ENCODE measurements around the gene TBC1D8. TPM values are rescaled to one million over a fixed set of nuclear protein-coding genes. Genes with fewer than 3 reads are reported as not detected.

The TBC1D8 gene
- total and polyA plus RNA-seq, 7 donors = 8.7 to 163 (median 50.4) TPM

DNA sequence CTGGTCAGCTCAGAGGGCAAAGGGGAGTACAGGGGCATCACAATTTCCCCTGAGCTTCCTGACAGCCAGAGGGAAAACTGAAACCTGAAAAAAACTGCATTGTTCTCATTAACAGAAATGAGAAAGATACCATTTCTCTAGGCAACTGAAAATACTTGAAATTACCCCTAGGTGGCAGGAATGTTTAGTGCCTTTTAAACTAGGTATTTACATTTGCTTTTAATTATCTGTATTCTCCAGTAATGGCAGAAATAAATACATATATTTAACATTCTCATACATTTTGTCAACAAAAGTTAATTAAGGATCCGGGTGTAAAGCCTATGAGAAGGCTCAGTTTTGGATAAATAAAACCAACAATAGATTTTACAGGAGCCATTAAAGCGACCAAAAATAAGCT, 114.6 kb downstream of the TBC1D8 start:
- TF ChIP-seq, protein P1, sequence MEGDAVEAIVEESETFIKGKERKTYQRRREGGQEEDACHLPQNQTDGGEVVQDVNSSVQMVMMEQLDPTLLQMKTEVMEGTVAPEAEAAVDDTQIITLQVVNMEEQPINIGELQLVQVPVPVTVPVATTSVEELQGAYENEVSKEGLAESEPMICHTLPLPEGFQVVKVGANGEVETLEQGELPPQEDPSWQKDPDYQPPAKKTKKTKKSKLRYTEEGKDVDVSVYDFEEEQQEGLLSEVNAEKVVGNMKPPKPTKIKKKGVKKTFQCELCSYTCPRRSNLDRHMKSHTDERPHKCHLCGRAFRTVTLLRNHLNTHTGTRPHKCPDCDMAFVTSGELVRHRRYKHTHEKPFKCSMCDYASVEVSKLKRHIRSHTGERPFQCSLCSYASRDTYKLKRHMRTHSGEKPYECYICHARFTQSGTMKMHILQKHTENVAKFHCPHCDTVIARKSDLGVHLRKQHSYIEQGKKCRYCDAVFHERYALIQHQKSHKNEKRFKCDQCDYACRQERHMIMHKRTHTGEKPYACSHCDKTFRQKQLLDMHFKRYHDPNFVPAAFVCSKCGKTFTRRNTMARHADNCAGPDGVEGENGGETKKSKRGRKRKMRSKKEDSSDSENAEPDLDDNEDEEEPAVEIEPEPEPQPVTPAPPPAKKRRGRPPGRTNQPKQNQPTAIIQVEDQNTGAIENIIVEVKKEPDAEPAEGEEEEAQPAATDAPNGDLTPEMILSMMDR (IDR thresholded peaks at IDR 0.05) = peak; percentile 48
- H3K4me1 ChIP-seq = no peaks in the 10 kb centered on the region
- H3K27me3 ChIP-seq (ENCODE audit: insufficient read depth in 3 of 3, low read length in 2 of 3) = no peaks in the 10 kb centered on the region
- WGBS, 3 donors = 73 to 85% (median 76%) methylated on average over 2 of the region's 2 CpGs
- DNase-seq (no peak), ATAC-seq (no peak)
- intact Hi-C loops (cut with DNase I) = loop anchor here in 1 of 2 donors (5.0 kb wide), 1 partner anchor 171 kb away; no protein-coding TSS in a partner anchor
- peaks cover 4 to 93% of the 10 kb centered on the region in 2 donors for H3K36me3 ChIP-seq (ENCODE audit: insufficient read depth in 1 of 2, low read depth in 1 of 2)
- H3K27ac ChIP-seq = no peak overlapping the region
- H3K4me3 ChIP-seq = no peak overlapping the region
- no peaks in the 10 kb centered on the region for H3K9me3 ChIP-seq

- DNase-seq (no peak), ATAC-seq (no peak)
- TF ChIP-seq, protein P1 (IDR thresholded peaks at IDR 0.05) = no peak
- H3K27me3 ChIP-seq (ENCODE audit: insufficient read depth in 3 of 3, low read length in 2 of 3) = no peaks in the 10 kb centered on the region
- peak overlapping the region; percentile 2 for H3K27ac ChIP-seq
- intact Hi-C loops (cut with DNase I) = no loop called here
- H3K9me3 ChIP-seq = no peaks in the 10 kb centered on the region
- no peaks in the 10 kb centered on the region for H3K4me1 ChIP-seq
- peaks cover 0 to 98% of the 10 kb centered on the region in 2 donors for H3K36me3 ChIP-seq (ENCODE audit: insufficient read depth in 1 of 2, low read depth in 1 of 2)
- no peak overlapping the region for H3K4me3 ChIP-seq
- whole genome bisulfite sequencing, 3 donors = 87 to 91% (median 89%) methylated on average over 15 of the region's 15 CpGs
These were observed 119.0 kb downstream of the TBC1D8 start for GRCh38 chr2:101032084-101032776.

GRCh38 chr2:101030866-101031554, 120.2 kb downstream of the TBC1D8 start:
- DNase-seq = no peak

GRCh38 chr2:101027852-101028251, 123.3 kb downstream of the TBC1D8 start:
- Histone ChIP-seq H3K27ac (no peak overlapping the region), H3K27me3 (ENCODE audit: insufficient read depth in 3 of 3, low read length in 2 of 3) (no peaks in the 10 kb centered on the region), H3K4me1 (no peaks in the 10 kb centered on the region), H3K9me3 (no peaks in the 10 kb centered on the region), H3K4me3 (no peak overlapping the region), H3K36me3 (ENCODE audit: insufficient read depth in 1 of 2, low read depth in 1 of 2) (peaks cover 0 to 91% of the 10 kb centered on the region in 2 donors)
- ATAC-seq (no peak), DNase-seq (no peak)
- intact Hi-C loops (cut with DNase I) = no loop called here
- WGBS, 3 donors = 93 to 95% (median 94%) methylated on average over 8 of the region's 8 CpGs
- TF ChIP-seq, protein P1 (IDR thresholded peaks at IDR 0.05) = no peak

More at GRCh38 chr2:101030866-101031554, 120.2 kb downstream of the TBC1D8 start:
- peak in 3 of 4 donors; percentile 22 to 70 (median 52) for ATAC-seq
- intact Hi-C loops (cut with DNase I) = no loop called here
- TF ChIP-seq, protein P1 (IDR thresholded peaks at IDR 0.05) = no peak
- H3K9me3 ChIP-seq = no peaks in the 10 kb centered on the region
- no peaks in the 10 kb centered on the region for H3K4me1 ChIP-seq
- WGBS, 3 donors = 51 to 69% (median 54%) methylated on average over 10 of the region's 10 CpGs
- peaks cover 0 to 99% of the 10 kb centered on the region in 2 donors for H3K36me3 ChIP-seq (ENCODE audit: insufficient read depth in 1 of 2, low read depth in 1 of 2)
- no peaks in the 10 kb centered on the region for H3K27me3 ChIP-seq (ENCODE audit: insufficient read depth in 3 of 3, low read length in 2 of 3)
- no peak overlapping the region for H3K27ac ChIP-seq
- H3K4me3 ChIP-seq = no peak overlapping the region

Data from psoas muscle (tissue), 8 donors.